Measurements from ENCODE around the gene PTCH2. TPM values are rescaled to one million over a fixed set of nuclear protein-coding genes. Genes with fewer than 3 reads are reported as not detected.

Gene PTCH2
- total RNA-seq, 1 experiment from 2014 or later: 0.79 TPM

DNA sequence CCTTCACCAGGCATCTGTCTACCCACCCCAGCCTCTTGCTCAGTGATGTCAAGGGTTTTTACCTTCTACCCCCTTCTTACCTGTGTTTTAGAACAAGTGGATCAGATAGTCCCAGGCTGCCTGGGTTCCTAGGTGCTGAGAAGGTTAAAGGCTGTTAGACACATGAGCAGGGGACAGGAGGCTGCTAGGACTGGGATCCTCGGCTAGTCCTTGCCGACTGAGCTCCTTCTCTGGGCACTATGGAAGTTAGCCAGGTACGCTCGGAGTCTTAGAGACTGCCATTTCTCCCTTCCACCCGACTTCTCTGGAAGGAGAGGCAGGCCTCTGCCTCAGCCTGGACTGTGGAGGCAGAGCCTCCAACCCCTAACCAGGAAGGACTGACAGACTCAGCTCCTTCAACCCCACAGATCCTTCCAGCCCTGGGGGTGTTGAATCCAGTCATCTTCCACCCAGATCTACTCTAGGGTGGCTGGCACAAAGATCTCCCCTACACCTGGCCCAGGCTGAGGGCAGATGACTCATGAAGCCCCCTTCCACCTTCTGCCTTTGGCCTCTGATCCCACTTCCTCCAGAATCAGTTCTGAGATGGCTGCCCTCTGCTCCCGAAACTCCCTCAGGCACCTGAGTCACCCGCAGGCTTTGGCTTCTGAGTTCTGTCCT lies 36.2 kb downstream of the PTCH2 start, which contains the start of gene DYNLT4:
Gene DYNLT4, minus strand, starts transcription at position 648 of the 660 bp plus-strand sequence. CDS start 683 bp downstream, outside the sequence.
- Histone ChIP-seq H3T11ph (ENCODE audit: low read length) (peak within 1 kb of the TSS; percentile 78), H3K9me3 (ENCODE audit: control insufficient read depth, low read depth, low read length) (no peaks in the 10 kb centered on the region), H3K4me1 (ENCODE audit: insufficient read depth, low read length) (peaks cover 10% of the 10 kb centered on the region; the same call in 1 of the 2 replicates), H3K4me2 (ENCODE audit: insufficient read depth, insufficient read length, low read length) (peak within 1 kb of the TSS; percentile 29), H4K5ac (ENCODE audit: insufficient read length, low read depth, low read length) (peak within 1 kb of the TSS; percentile 35), H3K23ac (ENCODE audit: insufficient read length, low read depth, low read length) (no peak within 1 kb of the TSS), H4K20me1 (ENCODE audit: control insufficient read depth, insufficient read depth, insufficient read length) (no peaks in the 10 kb centered on the region), H2BK5ac (ENCODE audit: insufficient read length, low read length) (peak within 1 kb of the TSS; percentile 47), H4K8ac (replicated peaks; ENCODE audit: insufficient read length, low read depth, low read length) (peak within 1 kb of the TSS; percentile 17), H3K18ac (ENCODE audit: insufficient read length, low read depth, low read length) (peak within 1 kb of the TSS; percentile 92), H3K27ac (ENCODE audit: insufficient read length, low read depth, low read length) (peak within 1 kb of the TSS; percentile 85), H4K91ac (ENCODE audit: insufficient read length, low read depth, low read length) (peak within 1 kb of the TSS; percentile 96), H2AFZ (ENCODE audit: low read length) (no peak within 1 kb of the TSS), H3K9ac (ENCODE audit: extremely low read depth, insufficient read length, low read length) (peak within 1 kb of the TSS; percentile 51), H2BK20ac (ENCODE audit: low read depth, low read length, poor library complexity, severe bottlenecking) (no peak within 1 kb of the TSS), H3K79me1 (ENCODE audit: insufficient read depth, low read depth, low read length, poor library complexity, severe bottlenecking) (no peaks in the 10 kb centered on the region), H3K79me2 (ENCODE audit: insufficient read depth, low read length) (no peaks in the 10 kb centered on the region), H2BK120ac (ENCODE audit: low read depth, low read length, poor library complexity, severe bottlenecking) (peak within 1 kb of the TSS; percentile 82), H2BK12ac (ENCODE audit: insufficient read length, low read depth, low read length) (peak within 1 kb of the TSS; percentile 78), H2BK15ac (ENCODE audit: low read depth, low read length) (no peak within 1 kb of the TSS), H2AK5ac (ENCODE audit: insufficient read length, low read length) (peak within 1 kb of the TSS; percentile 7), H3K27me3 (ENCODE audit: insufficient read depth, low read length) (no peaks in the 10 kb centered on the region), H3K56ac (ENCODE audit: insufficient read length, low read depth, low read length) (no peak within 1 kb of the TSS), H3K4ac (ENCODE audit: low read depth, low read length) (peak within 1 kb of the TSS; percentile 86), H3K14ac (ENCODE audit: insufficient read depth, low read length) (peak within 1 kb of the TSS; percentile 89), H3K23me2 (ENCODE audit: insufficient read length, low read depth, low read length, poor library complexity, severe bottlenecking) (peaks cover 3% of the 10 kb centered on the region)
- Mint-ChIP-seq H3K9me3 (no peaks in the 10 kb centered on the region), H3K27ac (peak within 1 kb of the TSS; percentile 95 to 100 (median 96)), H3K36me3 (ENCODE audit: insufficient read depth in 1 of 3, low read depth in 3 of 3) (peaks cover 3 to 40% (median 26%) of the 10 kb centered on the region in 3 experiments), H3K27me3 (ENCODE audit: low read depth) (no peaks in the 10 kb centered on the region; the same call in 1 of the 2 replicates), H3K4me1 (peaks cover 35 to 36% of the 10 kb centered on the region in 2 experiments), H3K4me3 (peak within 1 kb of the TSS; percentile 21 to 58; a peak in 4 of 5 replicates)
- no CpG with 5 or more reads among the region's 7 CpGs for WGBS (ENCODE audit: extremely low coverage, insufficient read length, low lambda C conversion rate)
- TF ChIP-seq, protein P1, sequence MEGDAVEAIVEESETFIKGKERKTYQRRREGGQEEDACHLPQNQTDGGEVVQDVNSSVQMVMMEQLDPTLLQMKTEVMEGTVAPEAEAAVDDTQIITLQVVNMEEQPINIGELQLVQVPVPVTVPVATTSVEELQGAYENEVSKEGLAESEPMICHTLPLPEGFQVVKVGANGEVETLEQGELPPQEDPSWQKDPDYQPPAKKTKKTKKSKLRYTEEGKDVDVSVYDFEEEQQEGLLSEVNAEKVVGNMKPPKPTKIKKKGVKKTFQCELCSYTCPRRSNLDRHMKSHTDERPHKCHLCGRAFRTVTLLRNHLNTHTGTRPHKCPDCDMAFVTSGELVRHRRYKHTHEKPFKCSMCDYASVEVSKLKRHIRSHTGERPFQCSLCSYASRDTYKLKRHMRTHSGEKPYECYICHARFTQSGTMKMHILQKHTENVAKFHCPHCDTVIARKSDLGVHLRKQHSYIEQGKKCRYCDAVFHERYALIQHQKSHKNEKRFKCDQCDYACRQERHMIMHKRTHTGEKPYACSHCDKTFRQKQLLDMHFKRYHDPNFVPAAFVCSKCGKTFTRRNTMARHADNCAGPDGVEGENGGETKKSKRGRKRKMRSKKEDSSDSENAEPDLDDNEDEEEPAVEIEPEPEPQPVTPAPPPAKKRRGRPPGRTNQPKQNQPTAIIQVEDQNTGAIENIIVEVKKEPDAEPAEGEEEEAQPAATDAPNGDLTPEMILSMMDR (conservative IDR thresholded peaks at IDR 0.05): no peak
- no peak for DNase-seq
